Stomach (tissue), 4 donors: ENCODE data around the gene LY9.

ENCODE experiments used
- CTCF ChIP-seq, 7 experiments: fragments of 450-650 bp in 4 of 7; fragments of 200-600 bp in 3 of 7; sonication (generic) in 3 of 7; IDR thresholded peaks; one replicate each; pipeline ENCODE4 v1.5.1; 2016 to 2019; ENCODE audit warnings: antibody characterized with exemption in 7 of 7, control low read depth in 2 of 7, mild to moderate bottlenecking in 1 of 7
- EP300 ChIP-seq: sonication (generic); formaldehyde crosslinking; IDR thresholded peaks from one replicate; pipeline ENCODE4 v1.6.1; 2017; ENCODE audit warnings: antibody characterized with exemption
- POLR2A ChIP-seq, 4 donors: fragments of 450-650 bp; IDR thresholded peaks; one replicate each; pipeline ENCODE4 v1.6.1; 2016; ENCODE audit warnings: antibody characterized with exemption in 4 of 4, control low read depth in 2 of 4, mild to moderate bottlenecking in 1 of 4, moderate library complexity in 1 of 4
- POLR2AphosphoS5 ChIP-seq, 3 donors: sonication (generic); formaldehyde crosslinking; IDR thresholded peaks; one replicate each; pipeline ENCODE4 v1.6.1; 2016; ENCODE audit warnings: antibody characterized with exemption in 3 of 3

GRCh38 chr1:160835751-160836150 lies 39.8 kb downstream of the LY9 start:
- no peak for TF ChIP-seq CTCF (IDR thresholded peaks at IDR 0.05)
- no peak for TF ChIP-seq POLR2AphosphoS5 (IDR thresholded peaks at IDR 0.05)
- no peak for TF ChIP-seq EP300
- no peak for TF ChIP-seq POLR2A (IDR thresholded peaks at IDR 0.05)
